SKM-1 (cell line): Measurements from ENCODE around the gene MYZAP.

Experiments
- DNase-seq: peaks from one replicate; lab custom pipeline; 2025; ENCODE audit not compliant: unreplicated experiment; lab: John Stamatoyannopoulos, UW

Gene MYZAP

GRCh38 chr15:57734860-57735259 lies 143.2 kb downstream of the MYZAP start:
- no peak for DNase-seq
